GM04504 (cell line): Measurements from ENCODE around the gene SLC32A1.

Source experiments
- DNase-seq: peaks from one replicate; pipeline ENCODE4 v3.0.0-alpha.2; 2012; ENCODE audit warnings: low read depth

SLC32A1 gene

DNA sequence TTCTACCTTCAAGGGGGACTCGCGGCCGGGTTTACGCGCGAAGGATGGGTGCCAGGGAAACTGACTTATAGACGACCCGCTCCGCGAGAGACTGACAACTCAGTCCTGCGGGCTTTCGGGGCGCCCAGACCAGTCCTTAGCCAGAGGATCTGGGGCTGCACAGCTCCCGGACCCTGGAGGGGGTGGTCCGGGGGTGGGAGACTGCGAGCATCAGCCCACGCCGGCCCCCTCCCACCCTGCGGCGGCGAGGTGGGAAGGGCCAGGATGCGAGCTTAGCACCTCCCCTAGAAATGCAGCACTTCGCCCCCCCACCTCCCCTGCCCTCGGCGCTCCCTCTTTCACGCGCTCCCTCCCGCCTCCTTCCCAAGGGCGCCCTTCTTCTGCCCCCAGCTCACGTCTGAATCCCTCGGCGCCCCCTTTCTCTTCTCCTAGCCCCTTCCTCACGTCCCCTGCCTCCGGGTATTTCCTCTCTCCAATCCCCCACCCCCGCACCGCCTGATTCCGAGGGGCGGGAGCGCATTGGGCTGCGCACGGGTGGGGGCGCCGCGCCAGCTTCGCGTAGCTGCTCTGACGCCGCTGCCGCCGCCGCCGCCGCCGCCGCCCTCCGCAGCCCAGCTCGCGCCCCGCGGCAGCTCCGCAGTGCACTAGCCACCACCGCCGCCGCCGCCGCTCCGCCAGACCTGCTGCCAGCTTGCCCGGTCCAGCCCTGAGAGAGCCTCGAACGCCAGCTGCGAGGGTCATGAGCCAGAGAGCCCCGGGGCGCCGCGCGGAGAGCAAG lies at the start of gene SLC32A1:
Gene SLC32A1, plus strand, starts transcription at position 639 of the 778 bp plus-strand sequence. CDS start 239 bp downstream, outside the sequence.
- DNase-seq, result no peak

GRCh38 chr20:38674765-38675133 lies 49.5 kb upstream of the SLC32A1 start:
- no peak for DNase-seq

GRCh38 chr20:38676576-38676975 lies 47.7 kb upstream of the SLC32A1 start:
- no peak for DNase-seq

- DNase-seq, result no peak
These were observed 43.6 kb upstream of the SLC32A1 start for GRCh38 chr20:38680500-38681306.

- no peak for DNase-seq
These were observed 39.0 kb upstream of the SLC32A1 start for GRCh38 chr20:38685271-38685670.

DNA sequence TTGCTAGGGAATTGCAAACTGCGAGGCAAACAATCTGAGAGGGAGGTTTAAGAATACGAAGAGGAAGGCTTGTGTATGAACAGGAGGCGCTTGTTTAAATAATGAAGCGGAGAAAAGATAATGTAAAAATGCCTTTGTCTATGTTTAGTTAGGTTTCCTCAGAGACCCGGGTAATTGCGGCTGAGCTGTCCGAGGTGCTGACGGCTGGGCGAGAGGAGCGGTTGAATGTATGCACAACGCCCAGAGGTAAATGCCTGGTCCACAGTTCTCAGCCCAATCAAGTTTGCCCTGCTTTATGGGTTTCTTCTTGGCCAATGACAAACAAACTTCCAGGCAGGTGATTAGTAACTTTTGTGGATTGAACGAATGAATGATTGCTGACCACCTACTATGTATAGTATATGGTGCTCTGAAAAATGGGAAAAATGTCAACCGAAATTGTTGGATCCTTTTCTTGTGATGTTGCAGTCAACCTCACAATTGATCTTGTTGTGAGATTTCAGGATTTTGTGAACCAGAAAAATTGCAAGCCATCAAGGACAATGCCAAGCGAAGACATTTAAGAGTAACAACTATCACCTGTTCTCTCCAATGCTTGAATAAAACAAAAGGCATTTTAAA lies 38.3 kb upstream of the SLC32A1 start:
- no peak for DNase-seq

DNA sequence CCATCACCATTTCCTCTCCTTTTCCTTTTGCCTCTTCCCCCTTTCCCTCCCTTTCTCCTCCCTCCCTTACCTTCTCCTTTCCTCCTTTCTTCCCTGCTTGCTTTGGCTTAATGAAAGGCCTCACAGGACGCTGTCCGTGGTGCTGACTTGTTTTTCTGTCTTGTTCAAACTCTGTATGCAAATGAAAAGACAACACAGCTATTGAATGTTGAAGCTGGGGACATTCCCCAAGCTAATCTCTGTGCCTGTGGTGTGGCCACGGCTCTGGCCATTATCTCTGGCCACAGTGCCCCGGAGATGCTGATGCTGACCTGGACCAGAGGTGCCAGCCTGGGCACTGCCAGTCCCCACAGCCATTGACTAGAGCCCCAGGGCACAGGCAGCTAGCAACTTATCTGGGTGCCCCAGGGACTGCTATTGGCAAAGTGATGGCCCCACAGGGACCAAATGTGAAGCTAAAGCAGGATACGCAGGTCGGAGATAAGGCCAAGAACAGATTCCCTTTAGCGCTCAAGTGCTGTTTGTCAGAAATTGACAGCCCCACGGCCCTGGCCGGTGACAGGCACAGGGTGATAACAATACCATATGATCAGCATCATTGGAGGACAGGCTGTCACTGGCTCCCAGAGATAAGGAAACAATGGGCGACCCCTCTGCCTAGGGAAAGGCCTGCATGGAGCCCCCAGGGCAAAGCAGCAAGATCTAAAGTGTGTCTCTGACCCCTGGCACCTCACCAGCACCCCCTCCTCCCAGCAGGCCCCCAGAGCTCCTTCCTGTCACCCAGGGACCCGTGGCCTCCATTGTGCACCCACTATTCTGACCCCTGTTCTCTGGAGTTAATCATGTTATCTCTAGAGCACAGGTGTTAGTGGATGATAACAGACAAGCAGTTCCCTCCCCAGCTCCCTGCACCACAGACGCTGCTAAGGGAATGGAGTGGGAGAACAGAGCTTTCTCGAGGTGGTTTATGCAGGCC lies 31.6 kb upstream of the SLC32A1 start:
- peak; percentile 29 for DNase-seq

DNA sequence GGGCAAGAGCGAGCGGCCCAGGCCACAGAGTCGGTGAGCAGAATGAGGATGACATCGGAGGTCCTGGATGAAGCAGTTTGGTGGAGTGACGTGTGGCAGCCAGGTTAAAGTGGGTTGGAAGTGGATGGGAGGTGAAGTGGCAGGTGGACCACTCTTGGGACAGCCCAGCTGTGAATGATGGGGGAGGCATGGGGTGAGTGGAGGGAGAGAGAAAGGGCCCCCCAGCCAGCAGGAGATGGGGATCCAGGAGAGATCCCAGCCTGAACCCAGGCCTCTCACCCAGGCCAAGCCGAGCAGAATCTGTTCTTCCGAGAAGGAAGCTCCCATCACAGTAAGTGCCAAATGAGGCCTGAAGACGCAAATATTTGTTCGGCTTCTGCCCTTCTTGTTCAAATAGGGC lies 27.0 kb upstream of the SLC32A1 start:
- no peak for DNase-seq

GRCh38 chr20:38698541-38698940 lies 25.7 kb upstream of the SLC32A1 start:
- no peak for DNase-seq

- DNase-seq, result no peak
These were observed 24.1 kb upstream of the SLC32A1 start for GRCh38 chr20:38700141-38700540.

- DNase-seq, result no peak
These were observed 23.4 kb upstream of the SLC32A1 start for GRCh38 chr20:38700926-38701325.

DNA sequence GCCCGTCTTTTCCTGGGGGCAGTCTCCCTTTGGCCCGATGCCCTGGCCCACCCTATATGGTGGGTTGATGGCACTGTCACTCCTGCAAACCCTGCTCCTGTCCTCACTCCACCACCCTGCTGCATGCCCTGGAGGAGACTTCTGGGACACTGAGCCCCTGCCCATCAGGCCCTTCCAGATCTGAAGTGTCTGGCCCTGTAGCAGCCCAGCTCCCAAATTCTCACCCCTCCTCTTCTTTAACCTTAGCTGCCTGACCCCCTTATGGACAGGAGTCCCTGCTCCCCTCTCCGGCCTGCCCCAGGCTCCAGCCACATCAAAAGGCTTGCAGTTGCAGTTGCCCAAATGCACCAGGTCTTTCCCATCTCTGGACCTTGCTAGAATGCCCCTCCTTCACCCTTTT lies 20.8 kb upstream of the SLC32A1 start:
- DNase-seq, result no peak

- no peak for DNase-seq
These were observed 20.1 kb upstream of the SLC32A1 start for GRCh38 chr20:38704136-38704535.

DNA sequence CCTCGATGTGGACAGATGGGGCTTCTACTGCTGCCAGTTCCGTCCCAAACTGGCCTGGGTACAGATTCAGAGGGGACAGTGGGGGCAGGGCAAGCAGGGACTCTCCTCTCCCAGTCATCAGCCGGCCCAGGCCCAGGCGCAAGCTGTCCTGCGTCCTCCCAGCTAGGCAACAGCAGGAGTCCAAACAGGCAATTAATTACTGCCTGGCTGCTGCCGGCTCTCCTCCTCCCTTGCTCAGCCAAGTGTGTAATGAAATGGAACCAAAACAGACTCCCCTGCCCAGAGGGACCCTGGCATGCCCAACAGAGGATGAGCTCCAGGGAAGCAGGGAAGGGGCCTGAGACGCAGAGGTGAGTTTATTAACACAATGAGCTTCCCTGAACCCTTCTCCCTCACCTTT lies 17.8 kb upstream of the SLC32A1 start:
- DNase-seq, result no peak

- no peak for DNase-seq
These were observed 10.0 kb upstream of the SLC32A1 start for GRCh38 chr20:38714308-38714707.

GRCh38 chr20:38715646-38716045 lies 8.6 kb upstream of the SLC32A1 start:
- DNase-seq, result no peak

GRCh38 chr20:38722683-38723016 lies 1.6 kb upstream of the SLC32A1 start:
- no peak for DNase-seq

GRCh38 chr20:38723017-38723847 lies 1.1 kb upstream of the SLC32A1 start:
- DNase-seq, result no peak

DNA sequence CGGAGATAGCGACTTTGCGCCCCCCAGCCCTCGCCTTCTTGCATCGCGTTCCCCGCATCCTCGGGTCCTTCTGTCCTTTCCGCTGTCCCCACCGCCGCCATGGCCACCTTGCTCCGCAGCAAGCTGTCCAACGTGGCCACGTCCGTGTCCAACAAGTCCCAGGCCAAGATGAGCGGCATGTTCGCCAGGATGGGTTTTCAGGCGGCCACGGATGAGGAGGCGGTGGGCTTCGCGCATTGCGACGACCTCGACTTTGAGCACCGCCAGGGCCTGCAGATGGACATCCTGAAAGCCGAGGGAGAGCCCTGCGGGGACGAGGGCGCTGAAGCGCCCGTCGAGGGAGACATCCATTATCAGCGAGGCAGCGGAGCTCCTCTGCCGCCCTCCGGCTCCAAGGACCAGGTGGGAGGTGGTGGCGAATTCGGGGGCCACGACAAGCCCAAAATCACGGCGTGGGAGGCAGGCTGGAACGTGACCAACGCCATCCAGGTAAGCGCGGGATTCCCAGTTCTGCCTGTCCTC lies 401 bp downstream of the SLC32A1 start:
- no peak for DNase-seq

DNA sequence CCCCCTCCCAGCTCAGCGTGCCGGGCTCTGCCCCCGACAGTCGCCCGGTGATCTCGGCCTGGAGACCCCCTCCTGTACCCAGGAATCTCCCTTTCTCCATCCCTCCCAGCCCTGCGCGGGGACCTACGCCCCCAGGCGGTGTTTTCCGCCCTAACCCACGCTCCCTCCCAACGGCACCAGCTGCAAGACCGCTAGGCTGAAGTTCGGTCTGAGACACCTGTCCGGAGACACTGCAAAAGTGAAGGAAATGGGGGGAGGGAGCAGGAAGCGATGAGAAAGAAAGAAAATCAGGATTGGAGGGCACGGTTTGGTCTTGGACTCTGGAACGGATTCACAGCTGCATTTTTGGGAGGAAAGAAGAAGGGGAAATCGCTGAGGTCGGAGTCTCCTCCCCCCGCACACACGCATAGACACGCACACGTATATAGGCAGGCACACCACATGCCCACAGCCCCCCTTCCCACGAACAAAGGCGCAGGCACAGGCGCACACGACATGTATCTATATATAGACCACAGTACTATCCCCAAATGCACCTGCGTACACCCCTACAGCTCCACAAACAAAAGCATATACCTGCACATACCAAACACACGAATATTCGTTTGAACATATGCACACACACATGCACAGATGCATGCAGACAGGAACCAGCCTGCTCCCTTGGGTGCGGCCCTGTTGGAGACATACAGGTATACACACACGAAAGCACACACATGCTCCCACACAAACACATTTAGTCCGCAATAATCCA lies 1.0 kb downstream of the SLC32A1 start:
- DNase-seq, result no peak
